NCI-H1436 (cell line): ENCODE measurements around the gene CTIF.
A peak's percentile ranks its signal among the peaks of the same experiment; 100 is the strongest.

Experiments
- DNase-seq: peaks from one replicate; lab custom pipeline; 2025; lab: John Stamatoyannopoulos, UW

Gene CTIF

DNA sequence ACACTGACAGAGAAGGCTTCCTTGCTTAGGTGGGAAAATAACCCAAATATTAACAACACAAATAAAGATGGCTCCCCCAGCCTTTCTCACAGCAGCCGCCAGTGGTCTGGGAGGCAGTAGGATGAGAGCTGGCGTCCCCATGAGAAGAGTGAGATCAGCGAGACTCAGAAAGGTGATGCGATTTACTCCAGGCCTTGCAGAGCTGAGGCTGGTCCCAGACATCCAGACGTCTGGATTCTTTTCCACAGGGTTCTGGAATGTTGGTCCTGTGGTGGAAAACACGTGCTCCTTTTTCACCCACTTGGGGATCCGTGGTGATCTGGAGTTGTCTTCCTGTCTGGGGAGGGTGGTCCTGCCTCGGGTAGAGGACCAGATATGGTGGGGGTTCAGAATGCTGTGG lies 190.6 kb downstream of the CTIF start:
- DNase-seq, result no peak

- DNase-seq, result no peak
These were observed 191.2 kb downstream of the CTIF start for GRCh38 chr18:48730010-48730409.

DNA sequence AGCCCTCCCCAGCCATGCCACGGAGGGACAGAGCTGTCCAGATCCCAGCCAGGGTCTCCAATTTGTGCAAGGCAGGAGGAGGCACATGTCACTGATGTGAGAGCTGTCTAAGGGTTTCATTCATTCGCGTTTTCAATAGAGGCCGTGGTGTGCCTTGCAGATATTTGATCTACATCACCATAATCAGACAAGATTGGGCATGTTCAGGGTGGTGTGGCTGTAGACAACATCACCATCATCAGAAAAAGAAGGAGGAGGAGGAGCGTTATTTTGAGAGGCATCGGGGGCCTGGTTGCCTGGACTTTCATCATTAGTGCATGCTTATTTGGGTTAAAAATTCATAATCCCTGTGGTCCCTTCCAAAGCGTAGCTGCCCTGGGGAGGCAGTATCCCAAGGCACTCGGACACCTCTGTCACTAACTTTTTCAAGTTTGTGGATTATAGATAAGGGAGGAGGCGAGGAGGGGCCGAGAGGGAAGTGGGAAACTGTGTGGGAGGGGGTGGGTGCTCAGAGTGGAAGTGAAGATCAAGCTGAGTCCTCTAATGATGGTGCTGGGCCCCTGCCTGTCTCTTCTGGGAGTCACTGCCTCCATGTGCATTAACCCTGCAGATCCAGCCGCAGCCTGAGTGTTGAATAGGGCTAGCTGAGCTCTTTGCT lies 194.1 kb downstream of the CTIF start:
- peak; percentile 59 for DNase-seq

- no peak for DNase-seq
These were observed 194.9 kb downstream of the CTIF start for GRCh38 chr18:48733643-48734253.

GRCh38 chr18:48734460-48734859 lies 195.6 kb downstream of the CTIF start:
- DNase-seq, result no peak

DNA sequence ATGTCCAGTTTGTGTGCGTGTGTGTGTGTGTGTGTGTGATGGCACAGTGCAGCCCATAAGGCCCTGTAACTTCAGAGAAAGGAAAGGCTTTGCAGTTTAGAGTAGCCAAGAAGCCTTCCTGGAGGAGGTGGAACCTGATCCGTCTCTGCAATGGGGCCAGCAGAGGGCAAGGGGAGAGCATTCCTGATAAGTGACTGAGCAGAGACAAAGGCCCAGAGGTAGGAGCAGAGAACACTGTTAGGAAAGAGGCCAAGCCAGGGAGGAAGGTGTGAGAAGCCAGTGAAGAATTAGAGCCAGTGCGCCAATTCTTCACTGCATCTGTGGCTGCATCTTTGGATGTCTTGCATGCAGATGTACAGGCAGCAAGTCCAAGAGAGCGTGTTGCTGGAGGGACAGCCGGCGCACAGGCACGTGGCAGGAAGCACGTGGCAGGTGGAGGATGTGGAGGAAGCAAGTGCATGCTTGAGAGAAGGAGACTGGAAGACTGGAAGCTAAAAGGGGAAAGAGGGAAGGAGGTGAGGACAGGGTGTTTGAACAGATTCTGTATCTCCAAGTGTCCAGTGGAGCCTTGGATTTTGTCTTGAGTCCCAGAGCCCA lies 196.3 kb downstream of the CTIF start:
- DNase-seq, result no peak

GRCh38 chr18:48735681-48736255 lies 196.9 kb downstream of the CTIF start:
- DNase-seq, result no peak

GRCh38 chr18:48736321-48737260 lies 197.8 kb downstream of the CTIF start:
- no peak for DNase-seq

GRCh38 chr18:48739266-48740067 lies 200.6 kb downstream of the CTIF start:
- DNase-seq, result no peak

GRCh38 chr18:48740068-48740440 lies 201.2 kb downstream of the CTIF start:
- DNase-seq, result no peak

DNA sequence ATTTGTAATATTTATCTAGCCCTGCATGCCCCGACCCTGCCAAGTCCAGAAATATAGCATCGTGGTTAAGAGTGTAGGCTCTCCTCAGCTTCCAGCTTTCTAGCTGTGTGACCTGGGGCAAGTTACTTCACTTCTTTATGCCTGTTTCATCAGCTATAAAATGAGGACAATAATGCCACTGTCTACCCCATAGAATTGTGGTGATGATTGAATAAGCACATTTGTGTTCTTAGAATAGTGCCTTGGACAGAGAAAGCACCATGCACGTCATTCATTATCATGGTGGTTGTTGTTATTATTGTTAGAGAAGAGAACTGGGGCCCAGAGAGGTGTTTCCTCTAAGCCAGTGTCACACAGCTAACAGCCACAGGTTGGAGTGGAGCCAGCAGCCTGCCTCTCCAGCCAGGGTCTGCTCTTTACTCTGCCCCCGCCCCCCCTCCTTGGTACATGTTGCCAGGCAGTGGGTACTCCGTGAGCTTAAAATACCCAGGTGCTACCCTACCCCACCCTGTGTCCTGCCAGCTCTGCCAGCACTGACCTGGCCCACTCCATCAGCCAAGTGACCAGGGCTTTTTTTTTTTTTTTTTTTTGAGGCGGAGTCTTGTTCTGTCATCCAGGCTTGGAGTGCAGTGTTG lies 202.1 kb downstream of the CTIF start:
- DNase-seq, result no peak

GRCh38 chr18:48741866-48742265 lies 203.0 kb downstream of the CTIF start:
- no peak for DNase-seq

DNA sequence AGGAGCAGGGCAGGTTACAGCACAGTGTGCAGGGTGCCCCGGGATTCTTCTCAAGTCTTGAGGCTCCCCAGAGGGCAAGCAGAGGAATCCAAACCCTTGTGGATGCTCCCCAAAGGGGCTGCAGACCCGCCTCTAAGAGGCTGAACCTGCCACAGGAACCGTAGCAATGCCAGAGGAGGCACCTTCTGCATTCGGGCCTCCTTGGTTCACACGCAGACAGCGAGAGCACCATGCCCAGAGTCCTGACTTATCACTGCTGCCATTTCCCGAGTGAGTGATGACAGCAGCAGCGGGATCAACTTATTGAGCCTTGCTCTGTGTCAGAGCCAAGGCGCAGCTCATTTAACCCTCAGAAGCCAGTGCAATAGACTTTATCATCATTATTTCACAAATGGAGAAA lies 203.5 kb downstream of the CTIF start:
- DNase-seq, result no peak

DNA sequence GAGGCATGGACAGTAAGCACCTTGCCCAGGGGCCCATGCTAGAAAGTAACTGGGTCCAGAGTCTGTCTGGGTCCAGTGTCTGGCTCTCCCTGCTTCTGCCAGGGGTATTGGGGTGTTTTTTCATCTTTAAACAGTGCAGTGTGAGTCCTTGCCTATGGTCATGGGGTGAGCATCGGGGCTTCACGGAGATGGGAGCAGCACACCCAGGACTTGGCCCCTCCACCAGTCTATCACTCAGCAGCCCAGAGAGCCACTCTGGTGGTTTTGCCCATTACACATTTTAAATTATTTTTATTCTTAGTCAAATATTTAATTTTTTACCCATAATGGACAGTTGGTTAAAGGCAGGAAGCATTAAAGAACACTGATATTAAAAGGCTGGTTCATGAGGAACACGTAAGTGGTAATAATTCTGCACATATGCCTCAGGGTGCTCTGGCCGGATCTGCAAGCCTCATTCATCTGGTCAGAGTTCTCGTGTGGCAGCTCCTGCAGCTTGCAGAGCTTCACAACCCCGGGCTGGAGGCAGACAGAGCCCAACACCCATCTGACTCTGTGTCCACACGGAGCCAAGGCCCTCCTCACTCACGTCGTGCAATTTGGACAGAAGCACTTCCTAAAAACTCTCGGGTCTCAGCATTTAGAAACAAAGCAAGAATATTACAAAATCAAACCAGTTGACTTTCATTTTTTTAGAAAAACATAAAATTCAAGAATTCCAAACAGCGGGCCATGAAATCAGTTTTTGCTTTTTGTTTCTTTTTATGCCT lies 204.1 kb downstream of the CTIF start:
- no peak for DNase-seq

- no peak for DNase-seq
These were observed 205.1 kb downstream of the CTIF start for GRCh38 chr18:48743886-48744285.

DNA sequence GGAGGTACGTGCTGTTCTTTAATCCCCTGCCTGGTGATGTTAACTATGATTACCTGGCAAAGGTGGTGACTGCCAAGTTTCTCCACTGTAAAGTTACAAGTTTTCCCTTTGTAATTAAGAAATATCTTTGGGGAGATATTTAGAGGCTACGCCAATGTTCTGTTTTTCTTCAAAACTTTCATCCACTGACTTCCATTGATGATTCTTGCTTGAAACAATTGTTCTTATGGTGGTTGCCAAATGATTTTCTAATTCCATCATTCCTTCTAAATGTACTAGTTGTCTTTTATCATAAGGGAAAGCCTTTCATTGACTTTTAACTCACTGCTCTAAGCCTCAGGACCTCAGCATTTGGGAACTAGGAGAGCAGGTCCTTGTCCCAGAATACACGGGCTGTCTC lies 206.5 kb downstream of the CTIF start:
- no peak for DNase-seq

- no peak for DNase-seq
These were observed 210.9 kb downstream of the CTIF start for GRCh38 chr18:48749768-48750167.

DNA sequence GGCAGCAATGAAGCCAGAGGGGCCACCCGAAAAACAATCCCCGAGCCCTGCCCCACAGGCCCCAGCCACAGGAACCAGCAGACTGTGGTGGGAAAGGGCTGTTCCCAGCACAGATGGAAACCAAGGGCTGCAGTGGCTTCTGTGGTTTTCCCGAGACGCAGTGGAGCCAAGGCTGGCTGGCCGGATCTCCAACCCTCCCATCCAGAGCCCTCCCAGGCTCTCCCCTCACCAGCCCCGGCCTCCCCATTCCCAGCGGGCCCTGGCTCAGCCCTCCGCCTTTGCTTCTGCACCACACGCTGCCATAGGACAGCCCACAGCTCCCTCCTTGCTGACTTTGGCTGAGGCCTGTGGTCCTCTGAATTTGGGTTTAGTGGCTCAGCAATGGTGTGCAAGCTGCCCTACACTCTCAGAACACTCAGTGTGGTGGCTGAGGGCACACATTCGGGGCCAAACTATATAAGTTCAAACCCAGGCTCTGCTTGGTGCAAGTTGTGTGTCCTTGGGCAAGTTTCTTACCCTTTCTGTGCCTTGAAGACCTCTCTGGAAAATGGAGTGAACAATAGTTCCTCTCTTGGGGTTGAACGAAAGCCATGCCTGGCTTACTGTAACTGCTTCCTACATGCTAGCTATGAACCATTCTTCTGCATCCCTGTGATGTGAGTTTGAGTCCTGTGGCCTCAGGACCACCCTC lies 211.8 kb downstream of the CTIF start:
- DNase-seq, result no peak

GRCh38 chr18:48751727-48752468 lies 213.1 kb downstream of the CTIF start:
- DNase-seq, result no peak
